GM23338 (cell line): ENCODE data around the gene MTCH2. TPM values are rescaled to one million over a fixed set of nuclear protein-coding genes. Genes with fewer than 3 reads are reported as not detected.
"Not testable (repeated sequence)": the region's sequence is repeated elsewhere in the genome, so short reads cannot be mapped to it uniquely, and the experiment has no call there.

Experiments
- ATAC-seq: fragments of 200-7000 bp; cut with Tn5 transposase; 3 replicates; pipeline ENCODE4 v1.9.1; 2020
- DNase-seq: peaks from one replicate; pipeline ENCODE4 v3.0.0-alpha.2; 2015; ENCODE audit warnings: low spot score
- H2AFZ ChIP-seq: fragments of 200-600 bp; sonication (generic); 2 replicates; pipeline ENCODE4 v1.8.0; 2016; ENCODE audit warnings: antibody characterized with exemption, mild to moderate bottlenecking, moderate library complexity
- H3F3A ChIP-seq: fragments of 200-600 bp; sonication (generic); replicated peaks from 2 replicates; pipeline ENCODE4 v1.8.0; 2017; ENCODE audit warnings: antibody characterized with exemption, mixed run types, low read depth
- H3K27ac ChIP-seq: fragments of 200-600 bp; sonication (generic); 2 replicates; pipeline ENCODE4 v1.6.1; 2016; ENCODE audit warnings: low read depth
- H3K27me3 ChIP-seq: fragments of 200-600 bp; sonication (generic); 2 replicates; pipeline ENCODE4 v1.8.0; 2016; ENCODE audit warnings: mild to moderate bottlenecking, mixed run types, moderate library complexity; ENCODE audit not compliant: insufficient read depth
- H3K36me3 ChIP-seq: fragments of 200-600 bp; sonication (generic); 2 replicates; pipeline ENCODE4 v1.8.0; 2016; ENCODE audit warnings: mild to moderate bottlenecking; ENCODE audit not compliant: insufficient read depth
- H3K4me1 ChIP-seq: fragments of 200-600 bp; sonication (generic); 2 replicates; pipeline ENCODE4 v1.8.0; 2016; ENCODE audit warnings: mild to moderate bottlenecking, moderate library complexity; ENCODE audit not compliant: insufficient read depth
- H3K4me2 ChIP-seq: fragments of 200-600 bp; sonication (generic); 2 replicates; pipeline ENCODE4 v1.7.1; 2017; ENCODE audit warnings: mixed run types
- H3K4me3 ChIP-seq: fragments of 200-600 bp; sonication (generic); 2 replicates; pipeline ENCODE4 v1.6.1; 2016; ENCODE audit warnings: mixed run types
- H3K79me2 ChIP-seq: fragments of 200-600 bp; sonication (generic); replicated peaks from 2 replicates; pipeline ENCODE4 v1.8.0; 2017; ENCODE audit warnings: mild to moderate bottlenecking; ENCODE audit not compliant: insufficient read depth
- H3K9me2 ChIP-seq: fragments of 200-600 bp; sonication (generic); 2 replicates; pipeline ENCODE4 v1.8.0; 2017; ENCODE audit not compliant: insufficient read depth
- H4K20me1 ChIP-seq: fragments of 200-600 bp; sonication (generic); replicated peaks from 2 replicates; pipeline ENCODE4 v1.8.0; 2017; ENCODE audit warnings: mild to moderate bottlenecking; ENCODE audit not compliant: insufficient read depth
- H3K27ac Mint-ChIP-seq: 2 replicates; pipeline ENCODE4 v1.8.0; 2020; ENCODE audit warnings: inconsistent platforms, mild to moderate bottlenecking, moderate library complexity, mixed read lengths
- H3K27me3 Mint-ChIP-seq: 3 replicates; pipeline ENCODE4 v1.8.0; 2022; ENCODE audit warnings: low read depth, mild to moderate bottlenecking, moderate library complexity, mixed read lengths, inconsistent platforms; ENCODE audit not compliant: insufficient read depth, poor library complexity
- H3K36me3 Mint-ChIP-seq: 3 replicates; pipeline ENCODE4 v1.8.0; 2021; ENCODE audit warnings: low read depth, mild to moderate bottlenecking, inconsistent platforms, moderate library complexity, mixed read lengths
- H3K4me1 Mint-ChIP-seq: 3 replicates; pipeline ENCODE4 v1.8.0; 2020; ENCODE audit warnings: mild to moderate bottlenecking, inconsistent platforms, mixed read lengths
- H3K4me3 Mint-ChIP-seq: 3 replicates; pipeline ENCODE4 v1.8.0; 2021; ENCODE audit warnings: moderate library complexity, mild to moderate bottlenecking, inconsistent platforms, mixed read lengths
- H3K9me3 Mint-ChIP-seq: 3 replicates; pipeline ENCODE4 v1.8.0; 2020; ENCODE audit warnings: moderate library complexity, mild to moderate bottlenecking, inconsistent platforms, mixed read lengths
- CTCF ChIP-seq, 2 experiments: fragments of 200-600 bp in 1 of 2; sonication (generic) in 1 of 2; conservative IDR thresholded peaks; 2 replicates each; pipeline versions ENCODE4 v1.5.1 to v1.6.1; 2016 to 2017; ENCODE audit warnings: antibody characterized with exemption in 2 of 2, low read depth in 2 of 2, mild to moderate bottlenecking in 2 of 2, moderate library complexity in 1 of 2
- JUNB ChIP-seq: IDR thresholded peaks from one replicate; pipeline ENCODE4 v1.6.1; 2016; ENCODE audit warnings: antibody characterized with exemption; ENCODE audit not compliant: unreplicated experiment
- REST ChIP-seq: IDR thresholded peaks from one replicate; pipeline ENCODE4 v1.6.1; 2018; ENCODE audit warnings: antibody characterized with exemption; ENCODE audit not compliant: unreplicated experiment
- ZNF462 ChIP-seq: fragments of 250-450 bp; sonication (Bioruptor Pico); IDR thresholded peaks from 2 replicates; pipeline ENCODE4 v1.5.0; 2020; ENCODE audit warnings: mild to moderate bottlenecking, moderate library complexity
- polyA plus RNA-seq: library from polyadenylated mRNA; unstranded; fragments of >200 nt; fragmentation: Nextera tagmentation; extraction: Ambion mirVana; gene quantifications from 2 replicates; pipeline ENCODE4 v1.2.1, GENCODE V29; 2016
- total RNA-seq: library from RNA; depleted of rRNA; stranded (reverse); fragments of >200 nt; shearing (Covaris generic); gene quantifications from 2 replicates; pipeline ENCODE4 v1.2.3, GENCODE V29; 2014

Gene MTCH2
- total and polyA plus RNA-seq, 2 experiments from 2014 or later, result 90.9 to 155 TPM

- Histone ChIP-seq H3K27me3 (no peaks in the 10 kb centered on the region), H3K36me3 (no peaks in the 10 kb centered on the region), H3F3A (no peaks in the 10 kb centered on the region), H3K27ac (no peak overlapping the region), H3K9me2 (no peaks in the 10 kb centered on the region), H3K4me3 (no peak overlapping the region), H4K20me1 (no peaks in the 10 kb centered on the region), H2AFZ (no peak overlapping the region), H3K4me1 (no peaks in the 10 kb centered on the region), H3K4me2 (no peak overlapping the region), H3K79me2 (no peaks in the 10 kb centered on the region)
- no peaks in the 10 kb centered on the region for H3K27me3 Mint-ChIP-seq
- ATAC-seq (no peak), DNase-seq (no peak)
- H3K4me3 Mint-ChIP-seq, result no peak overlapping the region
- no peak overlapping the region for H3K27ac Mint-ChIP-seq
- no peaks in the 10 kb centered on the region for H3K9me3 Mint-ChIP-seq
- peaks cover 4% of the 10 kb centered on the region; the same call in 1 of the 3 replicates for H3K4me1 Mint-ChIP-seq
- H3K36me3 Mint-ChIP-seq, result no peaks in the 10 kb centered on the region
- no peak for TF ChIP-seq JUNB
Observed at GRCh38 chr11:47667135-47667534, 24.8 kb upstream of the MTCH2 start.

GRCh38 chr11:47664936-47665335, 22.6 kb upstream of the MTCH2 start:
- H3K27me3 Mint-ChIP-seq, H3K27ac Mint-ChIP-seq, H3K4me1 Mint-ChIP-seq, H3K36me3 Mint-ChIP-seq, H3K9me3 Mint-ChIP-seq, H3K79me2 ChIP-seq, DNase-seq, H3K4me3 Mint-ChIP-seq, H3K4me3 ChIP-seq, H3F3A ChIP-seq, H3K27ac ChIP-seq, H3K4me2 ChIP-seq, H3K36me3 ChIP-seq, ATAC-seq, H2AFZ ChIP-seq, H3K4me1 ChIP-seq, H3K27me3 ChIP-seq, H3K9me2 ChIP-seq, H4K20me1 ChIP-seq: not testable (repeated sequence)

GRCh38 chr11:47661245-47661644, 18.9 kb upstream of the MTCH2 start:
- no peaks in the 10 kb centered on the region for H3K36me3 Mint-ChIP-seq
- H3K4me3 ChIP-seq, result no peak overlapping the region
- DNase-seq, result no peak
- H3K27me3 Mint-ChIP-seq, result peaks cover 3% of the 10 kb centered on the region
- H3K27ac ChIP-seq, result no peak overlapping the region
- H3K27me3 ChIP-seq, result no peaks in the 10 kb centered on the region
- ATAC-seq, result no peak
- H3K4me2 ChIP-seq, result no peak overlapping the region
- no peaks in the 10 kb centered on the region for H3F3A ChIP-seq
- H3K27ac Mint-ChIP-seq, result no peak overlapping the region
- no peak overlapping the region for H2AFZ ChIP-seq
- peaks cover 4% of the 10 kb centered on the region; the same call in 1 of the 3 replicates for H3K4me1 Mint-ChIP-seq
- no peaks in the 10 kb centered on the region for H3K79me2 ChIP-seq
- H3K36me3 ChIP-seq, result no peaks in the 10 kb centered on the region
- no peaks in the 10 kb centered on the region for H3K9me2 ChIP-seq
- H3K9me3 Mint-ChIP-seq, result no peaks in the 10 kb centered on the region
- no peaks in the 10 kb centered on the region for H4K20me1 ChIP-seq
- H3K4me1 ChIP-seq, result no peaks in the 10 kb centered on the region
- H3K4me3 Mint-ChIP-seq, result no peak overlapping the region
- TF ChIP-seq REST (no peak), ZNF462 (CRISPR knock-in tag) (no peak), CTCF (conservative IDR thresholded peaks at IDR 0.05; ENCODE audit: low read depth in 2 of 2) (no peak)
